Psoas muscle (tissue), 8 donors: ENCODE data around the gene LAMA1. TPM values are rescaled to one million over a fixed set of nuclear protein-coding genes. Genes with fewer than 3 reads are reported as not detected.

Experiments used
- ATAC-seq, 4 donors: fragments of 200-7000 bp; cut with Tn5 transposase; one replicate each; pipeline ENCODE4 v1.9.1; 2020; ENCODE audit warnings: moderate library complexity in 3 of 4, mild to moderate bottlenecking in 2 of 4
- DNase-seq, 2 donors: peaks; one replicate each; pipeline ENCODE4 v3.0.0-alpha.2; 2020
- H3K27ac ChIP-seq: fragments of 200-600 bp; one replicate; pipeline ENCODE4 v1.8.0; 2022
- H3K27me3 ChIP-seq, 3 donors: fragments of 200-600 bp in 1 of 3; one replicate each; pipeline versions ENCODE4 v1.6.1 to v1.8.0; 2013 to 2022; ENCODE audit warnings: low read length in 2 of 3, mild to moderate bottlenecking in 2 of 3, moderate library complexity in 1 of 3; ENCODE audit not compliant: insufficient read depth in 3 of 3
- H3K36me3 ChIP-seq, 2 donors: fragments of 200-600 bp in 1 of 2; one replicate each; pipeline versions ENCODE4 v1.6.1 to v1.8.0; 2013 to 2022; ENCODE audit warnings: low read depth in 1 of 2, mild to moderate bottlenecking in 1 of 2, moderate library complexity in 1 of 2; ENCODE audit not compliant: insufficient read depth in 1 of 2
- H3K4me1 ChIP-seq: fragments of 200-600 bp; one replicate; pipeline ENCODE4 v1.8.0; 2022
- H3K4me3 ChIP-seq: fragments of 200-600 bp; one replicate; pipeline ENCODE4 v1.8.0; 2022; ENCODE audit warnings: mild to moderate bottlenecking
- H3K9me3 ChIP-seq: fragments of 200-600 bp; one replicate; pipeline ENCODE4 v1.8.0; 2022
- WGBS, 3 donors: extraction: QIAGEN DNeasy Blood & Tissue Kit; methylation state at CpG; one replicate each; pipeline versions ENCODE4 v1.1.6 to v1.1.7; 2013; 5-methylcytosine and 5-hydroxymethylcytosine counted together
- intact Hi-C, 2 donors: fragments of 100-400 bp; cut with DNase I; formaldehyde crosslinking; loops; one replicate each; pipeline versions ENCODE4 v1.11.0 to v1.14.2; 2022
- polyA plus RNA-seq, 3 donors: library from polyadenylated mRNA; stranded (reverse); fragments of 200-250 nt; gene quantifications; one replicate each; pipeline ENCODE4 v1.2.3, GENCODE V29; 2013
- total RNA-seq, 4 donors: library from RNA; stranded (reverse); fragmentation: NEBNext Ultra II Directional in 2 of 4; extraction: Animal tissue kit (Norgen Biotek cat#: 25700) in 2 of 4; gene quantifications; one replicate each; pipeline versions ENCODE4 v1.2.1 to v1.2.4, GENCODE V29; 2021 to 2023
- TF ChIP-seq, protein P1 (sequence below): fragments of 200-600 bp; IDR thresholded peaks from one replicate; pipeline ENCODE4 v1.8.0; 2022; ENCODE audit warnings: antibody characterized with exemption
- donor health status: healthy with polysubstance abuse.
- donor health status: DM: no; HTN: no; CAD: no; lungs with moderate emphysema.
- donor health status: Bipolar disorder and iron deficiency.
- donor health status: healthy.
- donor health status: DM: yes; HTN: yes; CAD: no.
- donor health status: DM: no; HTN: no; CAD: no.
- donor health status: DM: no; HTN: no; CAD: no.
- donor health status: DM: yes; HTN: yes; CAD: no.

The LAMA1 gene
- total and polyA plus RNA-seq, 7 donors: 0.04 to 2.6 (median 0.11) TPM; not detected in 1

DNA sequence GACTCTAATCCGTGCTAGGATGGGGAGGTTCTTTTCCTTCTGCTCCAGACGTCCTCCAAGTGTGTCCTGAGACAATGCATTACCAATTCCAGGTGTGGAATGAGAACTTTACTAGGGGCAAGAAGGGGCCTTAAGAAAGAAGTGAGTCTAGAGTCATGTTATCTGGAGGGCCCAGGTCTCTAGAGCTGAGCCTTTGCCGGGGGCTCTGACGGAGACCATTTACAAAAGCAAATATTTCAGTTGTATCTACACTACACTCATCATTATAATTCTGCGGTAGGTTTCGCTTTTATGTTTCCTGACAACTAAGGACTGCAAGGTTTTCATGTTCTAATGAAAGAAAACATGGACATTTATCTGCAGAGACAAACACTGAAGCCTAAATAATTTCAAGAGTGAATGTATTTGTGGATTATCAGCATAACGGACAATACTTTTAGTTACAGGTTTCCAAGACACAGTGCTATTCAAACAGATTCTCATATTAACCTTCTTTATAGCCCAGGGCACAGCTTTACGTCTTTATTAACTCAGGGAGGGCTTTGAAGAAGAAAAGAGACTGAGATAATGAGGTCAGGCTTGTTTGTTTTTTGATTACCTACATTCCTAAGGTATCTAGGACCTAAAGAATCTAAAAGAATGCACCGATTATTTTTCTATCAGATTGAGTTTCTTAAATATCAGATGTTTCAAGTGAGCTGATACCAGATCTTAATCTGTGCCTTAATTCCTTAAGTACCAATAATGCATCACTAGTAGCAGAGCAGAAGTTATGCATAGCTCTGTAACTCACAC, 15.0 kb upstream of the LAMA1 start:
- intact Hi-C loops: no loop called here
- Histone ChIP-seq H3K27me3 (peaks cover 0 to 5% (median 0%) of the 10 kb centered on the region in 3 donors), H3K4me3 (no peak overlapping the region), H3K4me1 (no peaks in the 10 kb centered on the region), H3K36me3 (no peaks in the 10 kb centered on the region), H3K9me3 (no peaks in the 10 kb centered on the region), H3K27ac (no peak overlapping the region)
- ATAC-seq (no peak), DNase-seq (no peak)
- TF ChIP-seq, protein P1, sequence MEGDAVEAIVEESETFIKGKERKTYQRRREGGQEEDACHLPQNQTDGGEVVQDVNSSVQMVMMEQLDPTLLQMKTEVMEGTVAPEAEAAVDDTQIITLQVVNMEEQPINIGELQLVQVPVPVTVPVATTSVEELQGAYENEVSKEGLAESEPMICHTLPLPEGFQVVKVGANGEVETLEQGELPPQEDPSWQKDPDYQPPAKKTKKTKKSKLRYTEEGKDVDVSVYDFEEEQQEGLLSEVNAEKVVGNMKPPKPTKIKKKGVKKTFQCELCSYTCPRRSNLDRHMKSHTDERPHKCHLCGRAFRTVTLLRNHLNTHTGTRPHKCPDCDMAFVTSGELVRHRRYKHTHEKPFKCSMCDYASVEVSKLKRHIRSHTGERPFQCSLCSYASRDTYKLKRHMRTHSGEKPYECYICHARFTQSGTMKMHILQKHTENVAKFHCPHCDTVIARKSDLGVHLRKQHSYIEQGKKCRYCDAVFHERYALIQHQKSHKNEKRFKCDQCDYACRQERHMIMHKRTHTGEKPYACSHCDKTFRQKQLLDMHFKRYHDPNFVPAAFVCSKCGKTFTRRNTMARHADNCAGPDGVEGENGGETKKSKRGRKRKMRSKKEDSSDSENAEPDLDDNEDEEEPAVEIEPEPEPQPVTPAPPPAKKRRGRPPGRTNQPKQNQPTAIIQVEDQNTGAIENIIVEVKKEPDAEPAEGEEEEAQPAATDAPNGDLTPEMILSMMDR: no peak
- 79 to 86% (median 81%) methylated on average over 9 of the region's 9 CpGs for WGBS, 3 donors

DNA sequence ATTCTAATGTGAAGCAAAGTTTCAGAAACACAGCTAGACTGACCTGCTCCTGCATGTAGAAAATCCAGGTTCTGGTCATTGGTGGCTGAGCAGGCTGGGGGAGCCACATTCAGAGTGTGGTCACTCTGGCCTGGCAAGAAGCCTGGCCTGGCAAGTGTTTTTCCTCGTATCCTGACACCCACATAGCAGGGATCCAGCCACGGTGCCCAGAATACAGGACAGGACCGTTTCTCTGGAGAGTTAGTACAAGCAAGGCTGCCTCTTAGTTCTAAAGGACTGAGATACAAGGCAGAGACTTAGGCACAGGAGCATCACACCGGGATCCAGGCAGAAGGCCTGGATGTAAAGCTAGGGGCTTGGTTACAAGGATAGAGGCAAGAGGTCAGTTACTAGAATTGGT, 4.8 kb upstream of the LAMA1 start:
- Histone ChIP-seq H3K27me3 (peaks cover 0 to 34% (median 6%) of the 10 kb centered on the region in 3 donors), H3K4me3 (no peak overlapping the region), H3K4me1 (no peaks in the 10 kb centered on the region), H3K9me3 (no peaks in the 10 kb centered on the region), H3K27ac (no peak overlapping the region), H3K36me3 (no peaks in the 10 kb centered on the region)
- 39 to 47% (median 42%) methylated on average over 4 of the region's 4 CpGs for WGBS, 3 donors
- intact Hi-C loops: no loop called here
- no peak for ATAC-seq
- TF ChIP-seq, protein P1: no peak
- DNase-seq: no peak

DNA sequence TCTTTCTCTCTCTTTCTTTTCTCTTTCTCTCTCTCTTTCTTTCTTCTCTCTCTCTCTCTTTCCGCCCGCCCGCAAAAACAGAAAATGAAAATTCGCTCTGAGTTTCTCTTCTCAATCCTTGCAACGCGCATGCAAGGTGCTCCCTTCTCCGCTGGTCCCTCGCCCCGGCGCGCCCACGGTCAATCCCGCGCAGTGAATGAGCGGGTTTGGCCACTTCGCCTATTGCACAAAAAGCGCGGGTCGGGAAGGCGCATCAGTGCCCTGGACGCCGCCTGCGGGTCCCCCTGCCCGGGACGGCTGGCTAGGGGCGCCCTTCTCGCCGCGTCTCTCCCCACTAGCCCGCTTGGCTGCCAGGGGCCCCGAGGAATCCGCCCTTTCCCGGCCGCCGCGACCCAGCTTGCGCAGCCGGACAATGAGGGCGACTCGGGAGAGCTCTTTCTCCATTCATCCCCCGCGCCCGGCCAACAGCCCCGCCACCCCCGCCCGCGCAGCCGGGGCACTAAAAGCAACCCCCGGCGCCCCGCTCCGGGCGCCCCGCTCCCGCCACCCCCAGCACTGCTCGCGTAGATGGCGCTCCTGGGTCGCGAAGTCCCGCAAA, 706 bp downstream of the LAMA1 start:
- Histone ChIP-seq H3K36me3 (no peaks in the 10 kb centered on the region), H3K4me1 (peaks cover 10% of the 10 kb centered on the region), H3K27me3 (peaks cover 0 to 71% (median 16%) of the 10 kb centered on the region in 3 donors), H3K9me3 (no peaks in the 10 kb centered on the region), H3K27ac (no peak overlapping the region), H3K4me3 (peak overlapping the region; percentile 66)
- peak in 1 of 2 donors; percentile 17 for DNase-seq
- intact Hi-C loops: no loop called here
- WGBS, 3 donors: 1% methylated on average over 50 to 61 of the region's 61 CpGs
- ATAC-seq: no peak
- TF ChIP-seq, protein P1: no peak

DNA sequence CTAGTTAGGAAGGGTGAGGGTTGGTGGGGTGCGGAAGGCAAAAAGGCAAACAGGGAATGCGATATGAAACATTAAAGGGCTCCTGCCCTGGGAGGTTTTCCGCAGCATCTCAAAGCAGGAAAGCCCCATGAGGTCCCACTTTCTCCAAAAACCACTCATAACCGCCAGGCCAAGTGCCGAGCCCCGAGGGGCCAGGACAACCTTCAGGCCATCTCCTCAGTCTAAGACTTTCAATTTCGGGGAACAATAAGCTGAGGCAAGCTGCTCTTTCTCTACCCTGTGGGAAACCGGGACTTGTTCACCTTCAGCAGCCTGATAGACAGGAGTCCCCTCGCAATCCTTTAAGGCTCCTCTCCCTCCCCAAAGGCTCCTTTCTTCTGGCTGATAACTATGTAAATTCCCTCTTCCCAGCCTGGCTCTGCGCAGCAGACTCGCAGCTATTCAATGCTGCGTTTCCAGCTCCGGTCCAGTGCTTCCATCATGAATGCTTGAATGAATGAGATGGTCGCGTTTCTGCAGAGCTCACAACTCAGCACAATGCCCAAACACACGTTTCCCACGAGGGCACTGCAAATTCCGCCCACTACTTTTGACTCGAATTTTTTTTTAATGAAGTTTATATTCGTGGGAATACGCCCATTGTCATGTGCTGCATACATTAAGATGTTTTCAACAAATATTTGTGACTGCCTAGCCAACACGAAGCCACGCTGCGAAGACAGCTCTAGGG, 1.4 kb downstream of the LAMA1 start:
- Histone ChIP-seq H3K27ac (no peak overlapping the region), H3K9me3 (no peaks in the 10 kb centered on the region), H3K4me1 (peaks cover 10% of the 10 kb centered on the region), H3K4me3 (peak overlapping the region; percentile 66), H3K27me3 (peaks cover 0 to 74% (median 16%) of the 10 kb centered on the region in 3 donors), H3K36me3 (no peaks in the 10 kb centered on the region)
- TF ChIP-seq, protein P1: no peak
- WGBS, 3 donors: 8 to 10% (median 9%) methylated on average over 24 of the region's 24 CpGs
- intact Hi-C loops: no loop called here
- ATAC-seq: no peak
- no peak for DNase-seq
